Cardiac septum (tissue), 1 donor: ENCODE data around the gene CDKL2. TPM values are rescaled to one million over a fixed set of nuclear protein-coding genes. Genes with fewer than 3 reads are reported as not detected.

Source experiments
- DNase-seq: peaks from one replicate; pipeline ENCODE4 v3.0.0-alpha.2; 2020; ENCODE audit warnings: low spot score
- intact Hi-C: fragments of 100-400 bp; cut with DNase I; formaldehyde crosslinking; loops from one replicate; pipeline ENCODE4 v1.14.0; 2022
- total RNA-seq: library from RNA; stranded (reverse); fragmentation: NEBNext Ultra II Directional; extraction: Animal tissue kit (Norgen Biotek cat#: 25700); gene quantifications from one replicate; pipeline ENCODE4 v1.2.1, GENCODE V29; 2021
- donor health status: DM: no; HTN: no; CAD: no.

CDKL2 gene
- total RNA-seq, 1 donor from 2014 or later: 0.70 TPM

- DNase-seq: no peak
- intact Hi-C loops: loop anchor here (5.0 kb wide), 1 partner anchor 193 kb away; no protein-coding TSS in a partner anchor
Observed at GRCh38 chr4:75653845-75654503, 23.6 kb upstream of the CDKL2 start.

- intact Hi-C loops: no loop called here
- DNase-seq: no peak
Observed at GRCh38 chr4:75644095-75644494, 13.8 kb upstream of the CDKL2 start.

DNA sequence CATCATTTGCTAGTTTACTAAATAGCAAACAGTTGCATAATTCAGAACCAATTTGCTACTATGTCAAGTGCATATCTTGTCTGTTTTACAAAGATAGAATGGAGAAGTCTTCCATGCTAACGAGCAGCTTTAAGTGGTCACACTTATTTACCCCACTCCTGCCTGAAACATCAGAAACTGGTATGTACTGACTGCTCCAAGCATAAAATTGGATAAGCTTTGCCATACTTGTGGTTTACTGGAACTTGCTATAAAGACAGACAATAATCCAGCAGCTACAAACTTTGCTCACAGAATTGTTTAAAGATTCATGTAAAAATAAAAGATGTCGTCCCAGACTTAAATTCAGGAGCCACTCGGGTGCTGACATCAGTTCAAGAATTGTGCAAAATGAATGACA lies 13.3 kb upstream of the CDKL2 start:
- DNase-seq: no peak
- intact Hi-C loops: no loop called here

DNA sequence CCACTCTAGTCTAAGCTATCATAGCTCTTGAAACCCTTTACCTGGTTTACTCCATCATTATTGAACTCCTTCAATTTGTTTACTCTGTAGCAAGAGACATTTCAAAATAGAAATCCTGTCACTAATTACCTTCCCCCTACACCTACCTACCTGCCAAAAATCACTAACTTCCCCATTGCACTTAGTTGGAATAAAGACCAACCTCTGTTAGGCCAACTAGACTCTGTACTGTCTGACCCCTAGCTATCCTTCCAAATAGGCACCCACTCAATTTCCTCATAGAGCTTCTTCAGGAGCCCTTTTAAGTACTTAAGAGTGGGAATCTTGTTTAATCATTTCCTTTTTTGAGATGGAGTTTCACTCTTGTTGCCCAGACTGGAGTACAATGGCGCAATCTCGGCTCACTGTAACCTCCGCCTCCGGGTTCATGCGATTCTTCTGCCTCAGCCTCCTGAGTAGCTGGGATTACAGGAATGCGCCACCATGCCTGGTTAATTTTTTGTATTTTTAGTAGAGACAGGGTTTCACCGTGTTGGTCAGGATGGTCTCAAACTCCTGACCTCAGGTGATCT lies 8.9 kb upstream of the CDKL2 start:
- no peak for DNase-seq
- intact Hi-C loops: no loop called here

GRCh38 chr4:75637827-75638226 lies 7.5 kb upstream of the CDKL2 start:
- intact Hi-C loops: no loop called here
- DNase-seq: no peak

DNA sequence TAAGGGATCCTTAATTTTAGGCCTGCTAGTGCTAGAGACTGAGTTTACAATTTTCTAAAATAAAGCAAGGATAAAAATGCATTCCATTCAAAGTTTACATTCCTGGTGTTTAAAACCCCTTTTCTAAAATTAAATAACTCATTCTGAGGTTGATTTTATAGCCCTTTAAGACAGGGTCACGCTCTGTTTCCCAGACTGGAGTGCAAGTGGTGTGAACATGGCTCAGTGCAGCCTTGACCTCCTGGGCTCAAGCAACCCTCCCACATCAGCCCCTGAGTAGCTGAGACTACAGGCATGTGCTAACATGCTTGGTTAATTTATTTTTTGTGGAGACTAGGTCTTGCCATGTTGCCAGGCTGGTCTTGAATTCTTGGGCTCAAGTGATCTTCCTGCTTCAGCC lies 6.8 kb upstream of the CDKL2 start:
- intact Hi-C loops: no loop called here
- DNase-seq: no peak

DNA sequence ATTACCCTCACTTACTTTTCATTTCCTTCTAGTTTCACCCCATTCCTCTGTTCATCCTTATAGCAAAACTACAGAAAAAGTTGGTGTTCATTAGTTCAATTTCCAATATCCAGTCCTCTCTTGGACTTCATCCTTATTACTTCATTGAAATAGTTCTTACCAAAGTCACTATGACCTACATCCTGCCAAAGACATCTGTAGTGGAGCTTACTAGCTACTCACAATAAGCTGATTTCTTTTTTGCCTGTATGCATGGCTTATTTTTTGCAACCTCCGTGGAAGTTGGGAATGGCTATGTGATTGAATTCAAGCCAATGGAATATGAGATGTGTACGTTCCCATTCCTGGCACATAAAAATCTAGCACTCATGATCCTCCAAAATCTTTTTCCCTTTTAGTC lies 4.6 kb upstream of the CDKL2 start:
- intact Hi-C loops: no loop called here
- no peak for DNase-seq

- intact Hi-C loops: no loop called here
- no peak for DNase-seq
Observed at GRCh38 chr4:75634281-75634680, 4.0 kb upstream of the CDKL2 start.

GRCh38 chr4:75633846-75634245 lies 3.5 kb upstream of the CDKL2 start:
- intact Hi-C loops: no loop called here
- DNase-seq: no peak

DNA sequence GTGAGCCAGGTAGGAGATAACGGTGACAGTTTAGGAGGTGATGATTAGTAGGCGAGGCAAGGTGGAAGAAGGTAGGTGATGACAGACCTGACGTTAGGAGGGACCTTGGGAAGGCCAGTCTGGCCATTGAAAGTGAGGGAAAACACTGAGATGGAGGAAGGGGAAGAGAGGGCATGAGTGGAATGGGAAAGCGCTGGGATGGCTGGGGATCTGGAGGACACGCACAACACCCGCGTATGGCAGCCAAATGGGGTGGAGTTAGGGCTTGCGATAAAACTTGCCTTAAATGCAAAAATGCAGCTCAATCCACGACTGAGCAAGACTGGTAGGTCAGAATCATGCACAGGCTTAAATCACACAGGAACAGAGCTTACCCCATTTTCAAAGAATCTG lies 605 bp upstream of the CDKL2 start:
- intact Hi-C loops: no loop called here
- DNase-seq: no peak

DNA sequence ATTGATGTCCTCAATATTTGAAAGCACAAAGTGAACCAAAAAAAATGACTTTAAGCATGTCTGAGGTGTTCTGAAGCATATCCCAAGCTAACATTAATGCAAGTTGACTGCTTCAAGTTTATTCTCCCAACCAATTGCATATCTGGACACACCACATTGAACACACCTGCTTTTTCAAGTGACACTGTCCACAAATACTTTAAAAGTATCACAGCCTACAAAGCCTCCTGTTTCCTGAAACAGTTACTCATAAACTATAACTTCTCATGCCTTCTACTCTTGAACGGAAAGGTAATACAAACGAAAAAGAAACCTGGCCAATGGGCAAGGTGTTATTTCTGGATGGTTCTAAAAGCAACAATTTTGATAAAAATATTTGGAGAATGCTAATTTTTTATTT lies 1.1 kb downstream of the CDKL2 start:
- intact Hi-C loops: no loop called here
- DNase-seq: no peak

- intact Hi-C loops: no loop called here
- DNase-seq: no peak
Observed at GRCh38 chr4:75623026-75623425, 7.3 kb downstream of the CDKL2 start.

DNA sequence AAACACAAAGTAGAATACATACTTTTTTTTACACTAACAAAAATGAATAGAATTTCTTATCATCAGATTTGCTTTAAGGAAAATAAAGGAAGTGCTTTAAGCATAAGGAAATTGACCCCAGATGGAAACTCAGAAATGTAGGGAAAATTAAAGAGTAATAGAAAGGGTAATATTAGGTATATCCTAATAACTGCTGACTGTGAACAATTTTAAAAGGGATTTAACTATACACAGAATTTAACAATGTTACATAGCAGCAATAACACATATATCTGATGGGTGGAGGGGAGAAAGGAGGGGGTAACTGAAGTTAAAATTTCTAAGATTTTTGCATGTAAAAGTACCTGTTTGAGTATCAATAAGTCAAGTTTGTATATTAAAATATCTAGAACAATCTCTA lies 8.6 kb downstream of the CDKL2 start:
- no peak for DNase-seq
- intact Hi-C loops: no loop called here

- no peak for DNase-seq
- intact Hi-C loops: no loop called here
Observed at GRCh38 chr4:75612306-75612705, 18.0 kb downstream of the CDKL2 start.

GRCh38 chr4:75605928-75606327 lies 24.4 kb downstream of the CDKL2 start:
- intact Hi-C loops: no loop called here
- no peak for DNase-seq

DNA sequence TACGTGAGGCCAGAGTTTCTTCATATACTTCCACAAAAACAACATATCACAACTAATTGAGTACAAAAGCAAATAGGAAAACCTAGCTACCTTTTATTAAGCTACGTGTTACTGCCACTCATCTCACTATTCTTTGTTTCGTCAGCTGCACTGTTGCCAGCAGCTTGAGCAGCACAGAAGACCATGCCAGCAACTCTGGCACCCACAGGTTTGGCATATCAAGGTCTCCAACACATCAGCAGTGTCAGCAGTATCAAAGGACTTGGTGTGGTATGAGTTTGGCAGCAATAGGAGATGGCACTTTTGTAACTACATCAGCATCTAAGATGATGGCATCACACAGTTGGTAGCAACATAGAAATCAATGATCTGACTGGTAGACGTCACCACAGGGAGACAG lies 30.7 kb downstream of the CDKL2 start:
- intact Hi-C loops: no loop called here
- DNase-seq: no peak

DNA sequence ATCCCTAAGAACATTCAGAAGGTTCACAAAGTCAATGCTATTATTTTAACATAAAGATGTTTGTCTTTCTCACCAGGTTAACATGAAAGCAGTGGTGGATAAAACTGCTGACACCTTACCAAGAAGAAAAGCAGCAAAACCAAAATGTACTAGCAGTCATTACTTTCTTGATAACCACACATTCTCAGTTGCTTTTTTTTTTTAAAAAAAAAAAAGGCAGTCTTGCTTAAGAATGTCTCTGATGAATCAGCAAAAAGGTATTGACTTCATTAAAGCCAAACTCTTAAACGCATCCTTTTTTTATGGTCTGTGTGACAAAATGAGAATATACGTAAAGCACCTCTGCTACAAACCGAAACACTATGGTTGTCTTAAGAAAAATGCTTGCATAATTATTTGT lies 31.9 kb downstream of the CDKL2 start:
- intact Hi-C loops: no loop called here
- DNase-seq: no peak

DNA sequence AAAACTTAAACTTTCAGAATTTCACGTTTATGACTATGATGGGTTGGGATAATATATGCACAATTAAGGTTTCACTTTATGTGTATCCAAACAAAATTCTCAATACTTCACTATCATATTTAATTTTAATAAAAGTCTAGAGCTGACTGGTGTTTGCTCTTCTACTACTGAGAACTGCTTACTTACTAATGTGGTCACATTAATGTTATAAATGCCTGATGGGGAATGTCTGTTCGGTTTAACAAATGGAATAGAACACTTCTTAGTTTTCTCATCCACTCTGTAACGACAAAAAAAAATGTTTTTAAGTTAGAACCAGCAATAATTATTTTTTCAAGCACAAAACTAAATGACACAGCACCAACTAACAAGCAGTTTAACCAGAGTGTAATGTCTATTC lies 34.3 kb downstream of the CDKL2 start:
- intact Hi-C loops: no loop called here

GRCh38 chr4:75593393-75593792 lies 36.9 kb downstream of the CDKL2 start:
- intact Hi-C loops: no loop called here
- DNase-seq: no peak

More for the DNA sequence above, 34.3 kb downstream of the CDKL2 start:
- DNase-seq: no peak

DNA sequence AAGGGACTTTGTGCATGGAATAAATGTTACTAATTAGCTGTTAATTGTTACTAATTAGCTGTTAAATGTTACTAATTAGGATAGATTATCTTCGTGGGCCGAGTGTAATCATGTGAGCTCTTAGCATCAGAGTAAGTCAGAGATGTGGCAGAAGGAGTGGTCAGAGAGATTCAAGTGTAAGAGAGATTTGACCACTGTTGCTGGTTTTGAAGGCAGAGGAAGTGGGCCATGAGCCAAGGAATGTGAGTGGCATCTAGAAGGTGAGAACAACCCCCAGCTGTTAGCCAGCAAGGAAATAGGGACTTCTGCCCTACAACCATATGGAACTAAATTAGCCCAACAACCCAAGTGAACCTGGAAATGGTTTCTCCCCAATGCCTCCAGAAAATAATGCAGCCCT lies 46.3 kb downstream of the CDKL2 start:
- intact Hi-C loops: no loop called here
- no peak for DNase-seq

DNA sequence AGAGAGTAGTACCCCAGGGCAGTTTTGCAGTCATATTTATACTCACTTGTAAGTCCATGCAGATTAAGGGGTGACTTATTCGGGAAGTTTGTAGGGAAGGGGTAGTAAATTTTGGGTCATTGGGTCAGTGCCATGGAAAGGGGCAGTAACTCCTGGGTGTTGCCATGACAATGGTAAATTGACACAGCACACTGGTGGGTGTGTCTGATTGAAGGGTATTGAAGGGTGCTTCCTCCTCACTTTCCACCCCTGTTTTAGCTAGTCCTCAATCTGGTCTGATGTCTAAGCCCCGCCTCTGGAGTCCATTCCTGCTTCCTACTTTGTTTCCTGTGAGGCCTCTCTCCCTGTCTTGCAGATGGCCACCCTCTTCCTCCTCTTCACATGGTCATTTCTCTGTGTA lies 62.6 kb downstream of the CDKL2 start:
- no peak for DNase-seq
- intact Hi-C loops: no loop called here

- no peak for DNase-seq
- intact Hi-C loops: no loop called here
Observed at GRCh38 chr4:75566911-75567310, 63.4 kb downstream of the CDKL2 start.
